Osteocyte (in vitro differentiated cells): ENCODE data around the gene CBFB. TPM values are rescaled to one million over a fixed set of nuclear protein-coding genes. Genes with fewer than 3 reads are reported as not detected.
A peak's percentile ranks its signal among the peaks of the same experiment; 100 is the strongest.

Experiments used
- DNase-seq: peaks from one replicate; pipeline ENCODE4 v3.0.0; 2021; ENCODE audit warnings: mixed read lengths; ENCODE audit not compliant: unreplicated experiment; ENCODE audit errors: extremely low spot score
- H3K27ac Mint-ChIP-seq: one replicate; pipeline ENCODE4 v1.8.0; 2021; ENCODE audit warnings: mild to moderate bottlenecking, mixed read lengths; ENCODE audit not compliant: unreplicated experiment
- H3K27me3 Mint-ChIP-seq: one replicate; pipeline ENCODE4 v1.8.0; 2021; ENCODE audit warnings: mixed read lengths; ENCODE audit not compliant: unreplicated experiment
- H3K36me3 Mint-ChIP-seq: one replicate; pipeline ENCODE4 v1.8.0; 2021; ENCODE audit warnings: mixed read lengths; ENCODE audit not compliant: unreplicated experiment
- H3K4me1 Mint-ChIP-seq: one replicate; pipeline ENCODE4 v1.8.0; 2021; ENCODE audit warnings: mixed read lengths; ENCODE audit not compliant: unreplicated experiment
- H3K4me3 Mint-ChIP-seq: one replicate; pipeline ENCODE4 v1.8.0; 2021; ENCODE audit warnings: mild to moderate bottlenecking, moderate library complexity, mixed read lengths; ENCODE audit not compliant: unreplicated experiment
- H3K9me3 Mint-ChIP-seq: one replicate; pipeline ENCODE4 v1.8.0; 2021; ENCODE audit warnings: mixed read lengths; ENCODE audit not compliant: unreplicated experiment
- total RNA-seq: library from RNA; stranded (reverse); gene quantifications from 2 replicates; pipeline ENCODE4 v1.2.1, GENCODE V29; 2021
- TF ChIP-seq, protein P1 (sequence below): fragments of 200-600 bp; sonication (generic); IDR thresholded peaks from 2 replicates; pipeline ENCODE4 v1.5.0; 2021; ENCODE audit warnings: antibody characterized with exemption, mild to moderate bottlenecking, moderate library complexity

Gene CBFB
- total RNA-seq, 1 donor from 2014 or later, result 75.2 TPM

DNA sequence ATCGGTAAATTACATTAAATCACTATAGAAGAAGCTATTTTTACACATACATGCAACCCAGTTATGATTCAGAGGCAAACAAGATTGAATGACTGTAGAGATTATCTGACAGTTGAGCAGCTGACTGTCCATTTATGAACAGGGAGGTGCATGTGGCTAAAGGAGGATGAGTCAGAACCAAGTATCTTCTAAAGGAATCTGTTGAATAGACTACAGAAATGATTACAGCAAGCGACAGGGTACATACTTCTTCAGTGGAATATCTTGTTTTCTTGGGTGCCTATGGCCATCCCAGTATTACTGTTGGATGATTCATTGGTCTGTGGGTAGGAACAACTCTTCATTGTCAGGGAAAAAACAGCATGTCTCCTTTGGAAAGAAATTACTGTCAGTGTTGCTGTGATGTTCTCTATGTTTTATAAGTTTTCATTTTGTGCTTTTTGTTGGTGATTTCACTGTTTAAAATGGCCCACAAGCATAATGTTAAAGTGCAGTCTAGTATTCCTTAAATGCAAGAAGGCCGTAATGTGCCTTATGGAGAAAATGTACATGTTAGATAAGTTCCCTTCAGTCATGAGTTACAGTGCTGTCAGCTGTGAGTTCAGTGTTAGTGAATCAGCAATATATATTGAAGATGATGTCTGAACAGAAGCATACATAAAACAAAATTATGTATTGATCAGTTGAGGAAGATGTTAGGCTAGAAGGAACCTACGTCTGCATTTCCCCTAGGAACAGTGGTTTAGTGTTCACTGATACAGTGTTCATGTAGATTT, 27.0 kb downstream of the CBFB start:
- Mint-ChIP-seq H3K9me3 (no peaks in the 10 kb centered on the region), H3K4me1 (peaks cover 33% of the 10 kb centered on the region), H3K36me3 (peaks cover 8% of the 10 kb centered on the region), H3K4me3 (no peak overlapping the region), H3K27me3 (no peaks in the 10 kb centered on the region), H3K27ac (peak overlapping the region; percentile 87)
- TF ChIP-seq, protein P1, sequence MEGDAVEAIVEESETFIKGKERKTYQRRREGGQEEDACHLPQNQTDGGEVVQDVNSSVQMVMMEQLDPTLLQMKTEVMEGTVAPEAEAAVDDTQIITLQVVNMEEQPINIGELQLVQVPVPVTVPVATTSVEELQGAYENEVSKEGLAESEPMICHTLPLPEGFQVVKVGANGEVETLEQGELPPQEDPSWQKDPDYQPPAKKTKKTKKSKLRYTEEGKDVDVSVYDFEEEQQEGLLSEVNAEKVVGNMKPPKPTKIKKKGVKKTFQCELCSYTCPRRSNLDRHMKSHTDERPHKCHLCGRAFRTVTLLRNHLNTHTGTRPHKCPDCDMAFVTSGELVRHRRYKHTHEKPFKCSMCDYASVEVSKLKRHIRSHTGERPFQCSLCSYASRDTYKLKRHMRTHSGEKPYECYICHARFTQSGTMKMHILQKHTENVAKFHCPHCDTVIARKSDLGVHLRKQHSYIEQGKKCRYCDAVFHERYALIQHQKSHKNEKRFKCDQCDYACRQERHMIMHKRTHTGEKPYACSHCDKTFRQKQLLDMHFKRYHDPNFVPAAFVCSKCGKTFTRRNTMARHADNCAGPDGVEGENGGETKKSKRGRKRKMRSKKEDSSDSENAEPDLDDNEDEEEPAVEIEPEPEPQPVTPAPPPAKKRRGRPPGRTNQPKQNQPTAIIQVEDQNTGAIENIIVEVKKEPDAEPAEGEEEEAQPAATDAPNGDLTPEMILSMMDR, result no peak
- DNase-seq, result no peak

DNA sequence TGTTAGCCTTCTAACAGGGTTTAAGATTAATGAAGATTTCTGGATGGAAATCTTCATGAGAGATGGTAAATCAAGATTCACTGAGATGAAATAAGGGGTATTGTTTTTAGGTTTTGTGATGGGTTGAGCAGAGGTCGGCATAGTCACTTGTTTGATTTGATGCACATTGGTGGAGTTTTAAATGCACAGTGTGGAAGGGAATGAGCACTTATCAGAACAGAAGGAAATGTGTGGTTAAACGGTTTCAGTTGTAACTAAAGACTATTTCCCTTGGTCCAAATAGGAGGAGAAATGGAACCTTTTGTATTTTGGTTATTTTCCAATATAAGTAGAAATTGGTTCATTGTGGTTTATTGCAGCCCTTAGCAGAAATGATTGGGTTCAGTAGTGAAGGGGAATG, 34.1 kb downstream of the CBFB start:
- no peak for DNase-seq
- Mint-ChIP-seq H3K27me3 (no peaks in the 10 kb centered on the region), H3K4me1 (peaks cover 12% of the 10 kb centered on the region), H3K27ac (no peak overlapping the region), H3K36me3 (peaks cover 14% of the 10 kb centered on the region), H3K4me3 (no peak overlapping the region), H3K9me3 (no peaks in the 10 kb centered on the region)
- TF ChIP-seq, protein P1, result no peak

GRCh38 chr16:67068212-67068753, 39.3 kb downstream of the CBFB start:
- DNase-seq, result no peak
- Mint-ChIP-seq H3K27me3 (no peaks in the 10 kb centered on the region), H3K36me3 (peaks cover 27% of the 10 kb centered on the region), H3K9me3 (no peaks in the 10 kb centered on the region), H3K4me3 (no peak overlapping the region), H3K27ac (no peak overlapping the region), H3K4me1 (peaks cover 3% of the 10 kb centered on the region)
- TF ChIP-seq, protein P1, result no peak

DNA sequence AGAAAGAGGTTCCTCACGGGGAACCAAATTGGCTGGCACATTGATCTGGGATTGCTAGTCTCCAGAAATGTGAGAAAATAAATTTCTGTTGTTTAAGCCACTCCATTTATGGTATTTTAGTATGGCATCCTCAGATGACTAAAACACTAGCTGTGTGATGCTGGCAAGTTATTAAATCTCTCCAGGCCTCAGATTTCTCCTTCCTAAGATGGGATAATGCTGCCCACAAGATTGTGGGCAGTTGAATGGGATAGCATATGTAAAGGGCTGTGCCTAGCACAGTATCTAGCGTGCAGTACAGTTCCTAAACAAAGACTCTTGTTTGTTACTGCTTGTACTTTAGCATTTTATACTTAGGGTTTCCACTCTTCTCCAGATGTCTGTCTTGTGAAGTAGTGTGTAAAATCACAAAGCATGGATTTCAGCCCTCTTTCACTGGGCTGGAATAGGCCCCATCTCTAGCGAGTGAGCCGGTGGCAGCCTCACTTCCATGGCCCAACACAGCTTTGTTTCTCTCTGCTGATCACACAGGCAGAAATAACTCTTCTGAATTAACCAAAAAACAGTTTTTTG, 42.6 kb downstream of the CBFB start:
- no peak overlapping the region for H3K4me3 Mint-ChIP-seq
- DNase-seq, result no peak
- no peak overlapping the region for H3K27ac Mint-ChIP-seq
- H3K27me3 Mint-ChIP-seq, result no peaks in the 10 kb centered on the region
- no peaks in the 10 kb centered on the region for H3K4me1 Mint-ChIP-seq
- H3K9me3 Mint-ChIP-seq, result no peaks in the 10 kb centered on the region
- TF ChIP-seq, protein P1, result no peak
- peaks cover 26% of the 10 kb centered on the region for H3K36me3 Mint-ChIP-seq

DNA sequence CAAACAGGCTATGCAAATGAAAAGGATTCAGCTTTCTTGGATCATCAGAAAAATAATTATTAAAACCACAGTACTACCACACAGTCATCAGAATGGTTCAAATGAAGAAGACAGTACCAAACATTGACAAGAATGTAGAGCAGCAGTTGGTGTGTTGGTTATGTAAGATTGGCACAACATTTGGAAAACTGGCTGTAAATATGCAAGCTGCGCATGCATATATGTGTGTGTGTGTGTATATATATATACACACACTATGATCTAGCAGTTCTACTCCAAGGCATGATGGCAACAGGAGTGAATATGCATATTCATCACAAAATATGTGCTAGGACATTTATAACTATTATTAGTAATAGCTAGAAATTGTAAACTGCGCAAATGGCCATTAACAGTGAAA, 46.4 kb downstream of the CBFB start:
- TF ChIP-seq, protein P1, result no peak

More for the DNA sequence above, 46.4 kb downstream of the CBFB start:
- Mint-ChIP-seq H3K27ac (no peak overlapping the region), H3K4me1 (no peaks in the 10 kb centered on the region), H3K4me3 (no peak overlapping the region), H3K36me3 (peaks cover 3% of the 10 kb centered on the region), H3K27me3 (no peaks in the 10 kb centered on the region), H3K9me3 (no peaks in the 10 kb centered on the region)
- no peak for DNase-seq
